Measurements from ENCODE around the gene CTF1.

DNA sequence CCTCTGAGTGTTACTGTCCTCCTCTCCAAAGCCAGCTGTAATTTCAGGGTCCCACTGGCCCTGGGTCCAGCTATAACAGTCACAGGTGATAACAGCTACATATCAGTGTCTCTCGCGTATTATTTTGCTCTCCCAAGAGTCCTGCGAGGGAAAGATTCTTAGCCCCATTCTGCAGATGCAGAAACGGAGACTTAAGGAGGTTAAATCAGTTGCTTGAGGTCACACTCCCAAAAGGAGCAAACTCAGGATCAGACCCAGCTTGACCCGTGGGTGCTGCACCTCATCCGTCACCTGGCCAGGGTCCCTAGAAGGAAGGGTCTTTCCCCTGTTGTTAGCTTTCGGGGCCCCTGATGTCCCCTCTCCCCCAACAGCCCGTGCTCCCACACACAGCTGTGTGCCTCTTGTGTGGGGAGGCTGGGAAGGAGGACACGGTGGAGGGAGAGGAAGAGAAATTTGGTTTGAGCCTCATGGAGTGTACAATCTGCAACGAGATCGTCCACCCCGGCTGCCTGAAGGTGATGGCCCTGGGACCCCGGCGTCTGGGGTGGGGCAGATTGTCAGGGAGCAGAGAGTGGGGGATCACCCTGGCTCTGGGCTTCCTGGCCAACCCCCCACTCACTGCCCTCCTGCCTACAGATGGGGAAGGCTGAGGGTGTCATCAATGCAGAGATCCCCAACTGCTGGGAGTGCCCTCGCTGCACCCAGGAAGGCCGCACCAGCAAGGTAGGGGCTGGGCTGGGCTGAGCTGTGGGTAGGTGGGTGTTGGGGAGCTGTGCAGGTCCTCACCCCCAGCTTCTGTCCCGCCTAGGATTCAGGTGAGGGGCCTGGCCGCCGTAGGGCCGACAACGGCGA is 30.7 kb downstream of the CTF1 start:
- TF ChIP-seq, protein P1, sequence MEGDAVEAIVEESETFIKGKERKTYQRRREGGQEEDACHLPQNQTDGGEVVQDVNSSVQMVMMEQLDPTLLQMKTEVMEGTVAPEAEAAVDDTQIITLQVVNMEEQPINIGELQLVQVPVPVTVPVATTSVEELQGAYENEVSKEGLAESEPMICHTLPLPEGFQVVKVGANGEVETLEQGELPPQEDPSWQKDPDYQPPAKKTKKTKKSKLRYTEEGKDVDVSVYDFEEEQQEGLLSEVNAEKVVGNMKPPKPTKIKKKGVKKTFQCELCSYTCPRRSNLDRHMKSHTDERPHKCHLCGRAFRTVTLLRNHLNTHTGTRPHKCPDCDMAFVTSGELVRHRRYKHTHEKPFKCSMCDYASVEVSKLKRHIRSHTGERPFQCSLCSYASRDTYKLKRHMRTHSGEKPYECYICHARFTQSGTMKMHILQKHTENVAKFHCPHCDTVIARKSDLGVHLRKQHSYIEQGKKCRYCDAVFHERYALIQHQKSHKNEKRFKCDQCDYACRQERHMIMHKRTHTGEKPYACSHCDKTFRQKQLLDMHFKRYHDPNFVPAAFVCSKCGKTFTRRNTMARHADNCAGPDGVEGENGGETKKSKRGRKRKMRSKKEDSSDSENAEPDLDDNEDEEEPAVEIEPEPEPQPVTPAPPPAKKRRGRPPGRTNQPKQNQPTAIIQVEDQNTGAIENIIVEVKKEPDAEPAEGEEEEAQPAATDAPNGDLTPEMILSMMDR (IDR thresholded peaks at IDR 0.05 in 4 of 5, conservative IDR thresholded peaks at IDR 0.05 in 1 of 5) = no peak
- TF ChIP-seq POLR2A (IDR thresholded peaks at IDR 0.05) = no peak

All from gastrocnemius medialis (tissue), 4 donors.